CD4-positive, alpha-beta T cell (primary cell): Measurements from ENCODE around the gene UNC13B. TPM values are rescaled to one million over a fixed set of nuclear protein-coding genes. Genes with fewer than 3 reads are reported as not detected.
"Not testable (repeated sequence)": the region's sequence is repeated elsewhere in the genome, so short reads cannot be mapped to it uniquely, and the experiment has no call there.

Source experiments
- ATAC-seq: fragments of 200-7000 bp; cut with Tn5 transposase; one replicate; pipeline ENCODE4 v1.10.0; 2022; ENCODE audit warnings: mild to moderate bottlenecking; ENCODE audit not compliant: poor library complexity
- CTCF ChIA-PET: fragments of 350-600 bp; sonication (Branson Sonifier 250); formaldehyde crosslinking; loops from one replicate; lab custom pipeline; 2021; ENCODE audit warnings: antibody characterized with exemption, inconsistent platforms; lab: Charles Lee
- POLR2A ChIA-PET: fragments of 350-600 bp; sonication (Branson Sonifier 250); formaldehyde crosslinking; loops from one replicate; lab custom pipeline; 2021; ENCODE audit warnings: antibody characterized with exemption, inconsistent platforms; lab: Charles Lee
- DNase-seq, 14 experiments: peaks; one replicate each; pipeline ENCODE4 v3.0.0-alpha.2; 2013 to 2020; ENCODE audit warnings: mixed read lengths in 2 of 14
- H3K27ac ChIP-seq, 2 donors: one replicate each; pipeline versions ENCODE4 v1.5.1 to v1.7.0; 2013; ENCODE audit warnings: low read length in 2 of 2, low read depth in 1 of 2, mild to moderate bottlenecking in 1 of 2
- H3K27me3 ChIP-seq, 2 experiments: 1 replicate in 1 of 2; 2 replicates in 1 of 2; pipeline versions ENCODE4 v1.6.1 to v1.7.0; 2013; ENCODE audit warnings: low read length in 2 of 2, control low read depth in 1 of 2, mild to moderate bottlenecking in 1 of 2, moderate library complexity in 1 of 2; ENCODE audit not compliant: insufficient read depth in 2 of 2, control insufficient read depth in 1 of 2
- H3K36me3 ChIP-seq: one replicate; pipeline ENCODE4 v1.6.1; 2013; ENCODE audit warnings: low read length, control low read depth; ENCODE audit not compliant: insufficient read depth
- H3K4me1 ChIP-seq: one replicate; pipeline ENCODE4 v1.6.1; 2013; ENCODE audit warnings: low read length, control low read depth; ENCODE audit not compliant: insufficient read depth
- H3K4me3 ChIP-seq: one replicate; pipeline ENCODE4 v1.5.1; 2013; ENCODE audit warnings: mild to moderate bottlenecking, low read length, moderate library complexity
- H3K9me3 ChIP-seq, 2 experiments: 1 replicate in 1 of 2; 2 replicates in 1 of 2; pipeline versions ENCODE4 v1.6.1 to v1.7.0; 2013; ENCODE audit warnings: low read length in 2 of 2, mild to moderate bottlenecking in 2 of 2, control low read depth in 1 of 2, moderate library complexity in 1 of 2; ENCODE audit not compliant: control insufficient read depth in 1 of 2, insufficient read depth in 1 of 2
- H3K27ac Mint-ChIP-seq: one replicate; pipeline ENCODE4 v1.8.0; 2020; ENCODE audit warnings: mixed read lengths
- H3K27me3 Mint-ChIP-seq: one replicate; pipeline ENCODE4 v1.8.0; 2021; ENCODE audit warnings: mixed read lengths
- H3K36me3 Mint-ChIP-seq: one replicate; pipeline ENCODE4 v1.8.0; 2021; ENCODE audit warnings: low read depth, mixed read lengths
- H3K4me1 Mint-ChIP-seq: one replicate; pipeline ENCODE4 v1.8.0; 2021; ENCODE audit warnings: low read depth, mixed read lengths
- H3K4me3 Mint-ChIP-seq: one replicate; pipeline ENCODE4 v1.8.0; 2020; ENCODE audit warnings: mild to moderate bottlenecking, mixed read lengths
- H3K9me3 Mint-ChIP-seq: one replicate; pipeline ENCODE4 v1.8.0; 2020; ENCODE audit warnings: mixed read lengths
- CTCF ChIP-seq: fragments of 200-600 bp; IDR thresholded peaks from one replicate; pipeline ENCODE4 v1.8.0; 2022; ENCODE audit warnings: antibody characterized with exemption, mild to moderate bottlenecking
- intact Hi-C, 2 experiments: fragments of 100-400 bp; cut with DNase I in 1 of 2; cut with micrococcal nuclease in 1 of 2; formaldehyde crosslinking; loops; one replicate each; pipeline versions ENCODE4 v1.15.1 to v1.9.0; 2023 to 2025; cut with DNase I, micrococcal nuclease
- total RNA-seq, 174 experiments: library from RNA in 2 of 174; stranded (reverse) in 2 of 174; gene quantifications; one replicate each; pipeline ENCODE4 v1.2.3 and lab custom pipeline; 2021 to 2026

UNC13B gene
- total RNA-seq, 2 experiments from 2014 or later, result 0.38 to 0.84 TPM

- Histone ChIP-seq H3K4me1 (peaks cover 19% of the 10 kb centered on the region), H3K27ac (no peak overlapping the region), H3K27me3 (no peaks in the 10 kb centered on the region), H3K9me3 (no peaks in the 10 kb centered on the region), H3K36me3 (no peaks in the 10 kb centered on the region), H3K4me3 (no peak overlapping the region)
- no peak overlapping the region for H3K27ac Mint-ChIP-seq
- DNase-seq (no peak), ATAC-seq (no peak)
- intact Hi-C loops, result no loop called here
- H3K27me3 Mint-ChIP-seq, result no peaks in the 10 kb centered on the region
- POLR2A ChIA-PET, result no interaction called here
- CTCF ChIA-PET, result interaction anchor here (1.0 kb wide), 1 partner anchor 40 kb away, joined by 3 read pairs; no protein-coding TSS in a partner anchor
- TF ChIP-seq CTCF, result no peak
- H3K4me3 Mint-ChIP-seq, result no peak overlapping the region
- H3K36me3 Mint-ChIP-seq, result no peaks in the 10 kb centered on the region
- no peaks in the 10 kb centered on the region for H3K9me3 Mint-ChIP-seq
- peaks cover 21% of the 10 kb centered on the region for H3K4me1 Mint-ChIP-seq
Observed at GRCh38 chr9:35156781-35157180, 5.0 kb upstream of the UNC13B start.

GRCh38 chr9:35157836-35158235 is 4.0 kb upstream of the UNC13B start:
- DNase-seq, H3K36me3 ChIP-seq, H3K36me3 Mint-ChIP-seq, H3K27me3 ChIP-seq, CTCF ChIA-PET, H3K9me3 ChIP-seq, H3K27ac Mint-ChIP-seq, H3K27ac ChIP-seq, H3K4me3 ChIP-seq, intact Hi-C loops, H3K27me3 Mint-ChIP-seq, H3K4me3 Mint-ChIP-seq, H3K9me3 Mint-ChIP-seq, ATAC-seq, POLR2A ChIA-PET: not testable (repeated sequence)
- peaks cover 28% of the 10 kb centered on the region for H3K4me1 Mint-ChIP-seq
- peaks cover 27% of the 10 kb centered on the region for H3K4me1 ChIP-seq

- Mint-ChIP-seq H3K36me3 (no peaks in the 10 kb centered on the region), H3K27me3 (no peaks in the 10 kb centered on the region), H3K4me1 (peaks cover 35% of the 10 kb centered on the region), H3K27ac (no peak overlapping the region), H3K4me3 (peak overlapping the region; percentile 40), H3K9me3 (no peaks in the 10 kb centered on the region)
- intact Hi-C loops, result no loop called here
- Histone ChIP-seq H3K4me1 (peaks cover 27% of the 10 kb centered on the region), H3K27me3 (no peaks in the 10 kb centered on the region), H3K27ac (no peak overlapping the region), H3K36me3 (no peaks in the 10 kb centered on the region), H3K4me3 (no peak overlapping the region), H3K9me3 (peaks cover 0 to 3% of the 10 kb centered on the region in 2 experiments)
- ChIA-PET POLR2A (no interaction called here), CTCF (interaction anchor here (1.6 kb wide), 1 partner anchor 259 kb away, joined by 5 read pairs; no protein-coding TSS in a partner anchor)
- DNase-seq (peak in 2 of 14 experiments; percentile 2 to 3), ATAC-seq (no peak)
- TF ChIP-seq CTCF, result no peak
Observed at GRCh38 chr9:35158501-35159280, 3.1 kb upstream of the UNC13B start.
